ENCODE data around the gene APC2.

DNA sequence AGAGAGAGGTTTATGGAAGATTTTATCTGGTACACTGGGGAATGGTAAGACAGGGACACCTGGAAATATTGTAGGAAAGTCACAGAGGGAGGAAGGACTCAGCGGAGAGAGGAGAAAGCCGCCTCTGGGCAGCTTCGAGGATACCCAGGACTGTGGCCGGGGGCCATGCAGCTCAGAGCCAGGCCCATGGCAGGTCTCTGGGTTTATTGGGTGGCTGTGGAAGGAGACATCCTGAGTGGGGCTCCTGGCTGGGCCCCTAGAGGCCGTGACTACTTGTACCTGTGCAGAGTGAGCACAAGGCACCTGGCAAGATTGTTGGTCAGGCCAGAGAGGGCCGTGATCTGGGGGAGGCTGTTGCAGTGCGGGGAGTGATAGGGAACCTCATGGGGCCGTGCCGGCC is 39.1 kb upstream of the APC2 start:
- TF ChIP-seq, protein P1, sequence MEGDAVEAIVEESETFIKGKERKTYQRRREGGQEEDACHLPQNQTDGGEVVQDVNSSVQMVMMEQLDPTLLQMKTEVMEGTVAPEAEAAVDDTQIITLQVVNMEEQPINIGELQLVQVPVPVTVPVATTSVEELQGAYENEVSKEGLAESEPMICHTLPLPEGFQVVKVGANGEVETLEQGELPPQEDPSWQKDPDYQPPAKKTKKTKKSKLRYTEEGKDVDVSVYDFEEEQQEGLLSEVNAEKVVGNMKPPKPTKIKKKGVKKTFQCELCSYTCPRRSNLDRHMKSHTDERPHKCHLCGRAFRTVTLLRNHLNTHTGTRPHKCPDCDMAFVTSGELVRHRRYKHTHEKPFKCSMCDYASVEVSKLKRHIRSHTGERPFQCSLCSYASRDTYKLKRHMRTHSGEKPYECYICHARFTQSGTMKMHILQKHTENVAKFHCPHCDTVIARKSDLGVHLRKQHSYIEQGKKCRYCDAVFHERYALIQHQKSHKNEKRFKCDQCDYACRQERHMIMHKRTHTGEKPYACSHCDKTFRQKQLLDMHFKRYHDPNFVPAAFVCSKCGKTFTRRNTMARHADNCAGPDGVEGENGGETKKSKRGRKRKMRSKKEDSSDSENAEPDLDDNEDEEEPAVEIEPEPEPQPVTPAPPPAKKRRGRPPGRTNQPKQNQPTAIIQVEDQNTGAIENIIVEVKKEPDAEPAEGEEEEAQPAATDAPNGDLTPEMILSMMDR (IDR thresholded peaks at IDR 0.05): no peak
- TF ChIP-seq EP300 (IDR thresholded peaks at IDR 0.05): no peak

All from ovary (tissue), 3 donors.